B cell (primary cell): ENCODE results near the gene ZNF165.
"Not testable (repeated sequence)": the region's sequence is repeated elsewhere in the genome, so short reads cannot be mapped to it uniquely, and the experiment has no call there.

Experiments used
- EZH2 ChIP-seq: IDR thresholded peaks from 2 replicates; pipeline ENCODE4 v1.6.1; 2012; ENCODE audit warnings: borderline replicate concordance, low read depth, mild to moderate bottlenecking, moderate library complexity, low read length; ENCODE audit not compliant: insufficient read depth, poor library complexity, severe bottlenecking
- TF ChIP-seq, protein P1 (sequence below): fragments of 200-600 bp; IDR thresholded peaks from one replicate; pipeline ENCODE4 v1.8.0; 2022; ENCODE audit warnings: antibody characterized with exemption, mild to moderate bottlenecking

DNA sequence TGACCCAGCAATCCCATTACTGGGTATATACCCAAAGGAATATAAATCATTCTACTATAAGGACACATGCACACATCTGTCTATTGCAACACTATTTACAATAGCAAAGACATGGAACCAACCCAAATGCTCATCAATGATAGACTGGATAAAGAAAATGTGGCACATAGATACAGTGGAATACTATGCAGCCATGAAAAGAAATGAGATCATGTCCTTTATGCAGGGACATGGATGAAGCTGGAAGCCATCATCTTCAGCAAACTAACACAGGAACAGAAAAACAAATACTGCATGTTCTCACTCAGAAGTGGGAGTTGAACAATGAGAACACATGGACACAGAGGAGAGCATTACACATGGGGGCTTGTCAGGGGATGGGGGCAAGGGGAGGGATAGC is 22.3 kb downstream of the ZNF165 start:
- TF ChIP-seq, protein P1, sequence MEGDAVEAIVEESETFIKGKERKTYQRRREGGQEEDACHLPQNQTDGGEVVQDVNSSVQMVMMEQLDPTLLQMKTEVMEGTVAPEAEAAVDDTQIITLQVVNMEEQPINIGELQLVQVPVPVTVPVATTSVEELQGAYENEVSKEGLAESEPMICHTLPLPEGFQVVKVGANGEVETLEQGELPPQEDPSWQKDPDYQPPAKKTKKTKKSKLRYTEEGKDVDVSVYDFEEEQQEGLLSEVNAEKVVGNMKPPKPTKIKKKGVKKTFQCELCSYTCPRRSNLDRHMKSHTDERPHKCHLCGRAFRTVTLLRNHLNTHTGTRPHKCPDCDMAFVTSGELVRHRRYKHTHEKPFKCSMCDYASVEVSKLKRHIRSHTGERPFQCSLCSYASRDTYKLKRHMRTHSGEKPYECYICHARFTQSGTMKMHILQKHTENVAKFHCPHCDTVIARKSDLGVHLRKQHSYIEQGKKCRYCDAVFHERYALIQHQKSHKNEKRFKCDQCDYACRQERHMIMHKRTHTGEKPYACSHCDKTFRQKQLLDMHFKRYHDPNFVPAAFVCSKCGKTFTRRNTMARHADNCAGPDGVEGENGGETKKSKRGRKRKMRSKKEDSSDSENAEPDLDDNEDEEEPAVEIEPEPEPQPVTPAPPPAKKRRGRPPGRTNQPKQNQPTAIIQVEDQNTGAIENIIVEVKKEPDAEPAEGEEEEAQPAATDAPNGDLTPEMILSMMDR, result not testable (repeated sequence)
- not testable (repeated sequence) for TF ChIP-seq EZH2
